ENCODE results near the gene PHF19. TPM values are rescaled to one million over a fixed set of nuclear protein-coding genes. Genes with fewer than 3 reads are reported as not detected.
A peak's percentile ranks its signal among the peaks of the same experiment; 100 is the strongest.

PHF19 gene
- total and polyA plus RNA-seq, 2 experiments from 2014 or later: 16.8 to 31.0 TPM

- DNase-seq (ENCODE audit: low spot score): peak; percentile 100
- peak within 1 kb of the TSS; percentile 96 for H3K4me3 ChIP-seq
- peak within 1 kb of the TSS; percentile 84 for H2AFZ ChIP-seq
- H3K27me3 ChIP-seq (ENCODE audit: insufficient read depth): no peaks in the 10 kb centered on the region
- H3K27ac Mint-ChIP-seq: peak within 1 kb of the TSS; percentile 100
- H3K4me1 ChIP-seq (ENCODE audit: insufficient read depth): peaks cover 12% of the 10 kb centered on the region
- no peaks in the 10 kb centered on the region for H3K9me2 ChIP-seq (ENCODE audit: insufficient read depth)
- H4K20me1 ChIP-seq (replicated peaks; ENCODE audit: insufficient read depth): peaks cover 3% of the 10 kb centered on the region; the same call in 1 of the 2 replicates
- peaks cover 4% of the 10 kb centered on the region; the same call in 1 of the 2 replicates for H3K36me3 ChIP-seq (ENCODE audit: insufficient read depth)
- H3K9me3 Mint-ChIP-seq: no peaks in the 10 kb centered on the region
- H3K4me2 ChIP-seq: peak within 1 kb of the TSS; percentile 99
- H3K27me3 Mint-ChIP-seq (ENCODE audit: insufficient read depth, low read depth, poor library complexity): peaks cover 8% of the 10 kb centered on the region
- no peaks in the 10 kb centered on the region for H3F3A ChIP-seq (replicated peaks; ENCODE audit: low read depth)
- H3K4me1 Mint-ChIP-seq: peaks cover 25% of the 10 kb centered on the region
- peak within 1 kb of the TSS; percentile 98 for H3K27ac ChIP-seq (ENCODE audit: low read depth)
- ATAC-seq: peak; percentile 98
- TF ChIP-seq ETS1 (IDR thresholded peaks at IDR 0.05) (peak; percentile 32; the same call in 1 of the 2 replicates), CREB1 (CRISPR knock-in tag; IDR thresholded peaks at IDR 0.05; ENCODE audit: low read depth) (peak; percentile 87), POLR2AphosphoS5 (IDR thresholded peaks at IDR 0.05; ENCODE audit: low read depth) (peak; percentile 95), STAT1 (IDR thresholded peaks at IDR 0.05; ENCODE audit: unreplicated experiment) (no peak)
- H3K79me2 ChIP-seq (replicated peaks; ENCODE audit: insufficient read depth): peaks cover 64% of the 10 kb centered on the region
- peaks cover 22% of the 10 kb centered on the region for H3K36me3 Mint-ChIP-seq (ENCODE audit: low read depth)
- peak within 1 kb of the TSS; percentile 99 for H3K4me3 Mint-ChIP-seq
Measured at GRCh38 chr9:120842685-120843485, 34.1 kb downstream of the PHF19 start, which contains the start of gene PSMD5. TSS of gene PSMD5 (minus strand) at chr9:120842922. CDS start at chr9:120842909, 13 bp downstream.

GRCh38 chr9:120841930-120842684, 34.9 kb downstream of the PHF19 start:
- H2AFZ ChIP-seq: peak overlapping the region; percentile 84
- no peaks in the 10 kb centered on the region for H3K9me2 ChIP-seq (ENCODE audit: insufficient read depth)
- Mint-ChIP-seq H3K9me3 (no peaks in the 10 kb centered on the region), H3K27me3 (ENCODE audit: insufficient read depth, low read depth, poor library complexity) (peaks cover 9% of the 10 kb centered on the region), H3K4me1 (peaks cover 25% of the 10 kb centered on the region), H3K4me3 (peak overlapping the region; percentile 99), H3K27ac (peak overlapping the region; percentile 100), H3K36me3 (ENCODE audit: low read depth) (peaks cover 22% of the 10 kb centered on the region)
- H3F3A ChIP-seq (replicated peaks; ENCODE audit: low read depth): no peaks in the 10 kb centered on the region
- no peaks in the 10 kb centered on the region for H3K27me3 ChIP-seq (ENCODE audit: insufficient read depth)
- peaks cover 4% of the 10 kb centered on the region; the same call in 1 of the 2 replicates for H3K36me3 ChIP-seq (ENCODE audit: insufficient read depth)
- H3K27ac ChIP-seq (ENCODE audit: low read depth): peak overlapping the region; percentile 93
- H3K79me2 ChIP-seq (replicated peaks; ENCODE audit: insufficient read depth): peaks cover 72% of the 10 kb centered on the region
- H3K4me3 ChIP-seq: peak overlapping the region; percentile 96
- peak overlapping the region; percentile 99 for H3K4me2 ChIP-seq
- DNase-seq (ENCODE audit: low spot score) (peak; percentile 29), ATAC-seq (peak; percentile 4; the same call in 2 of the 3 replicates)
- peaks cover 12% of the 10 kb centered on the region for H3K4me1 ChIP-seq (ENCODE audit: insufficient read depth)
- peaks cover 3% of the 10 kb centered on the region; the same call in 1 of the 2 replicates for H4K20me1 ChIP-seq (replicated peaks; ENCODE audit: insufficient read depth)
- TF ChIP-seq EZH2 (IDR thresholded peaks at IDR 0.05; ENCODE audit: low read depth, unreplicated experiment) (no peak), JUNB (IDR thresholded peaks at IDR 0.05; ENCODE audit: unreplicated experiment) (no peak), POLR2AphosphoS5 (IDR thresholded peaks at IDR 0.05; ENCODE audit: low read depth) (no peak), CREB1 (CRISPR knock-in tag; IDR thresholded peaks at IDR 0.05; ENCODE audit: low read depth) (no peak), STAT1 (IDR thresholded peaks at IDR 0.05; ENCODE audit: unreplicated experiment) (no peak), EZH2phosphoT487 (IDR thresholded peaks at IDR 0.05; ENCODE audit: unreplicated experiment) (no peak), ZNF462 (CRISPR knock-in tag; IDR thresholded peaks at IDR 0.05) (no peak), NANOG (IDR thresholded peaks at IDR 0.05; ENCODE audit: borderline replicate concordance) (no peak), ZNF331 (CRISPR knock-in tag; IDR thresholded peaks at IDR 0.05; ENCODE audit: low read depth) (no peak), ZNF114 (CRISPR knock-in tag; IDR thresholded peaks at IDR 0.05) (no peak)

Data from GM23338 (cell line).